Suprapubic skin (tissue), 4 donors: ENCODE measurements around the gene PPIB. TPM values are rescaled to one million over a fixed set of nuclear protein-coding genes. Genes with fewer than 3 reads are reported as not detected.

ENCODE experiments used
- DNase-seq, 2 donors: peaks; one replicate each; pipeline ENCODE4 v3.0.0-alpha.2; 2019; ENCODE audit warnings: low spot score in 2 of 2
- H3K27ac ChIP-seq: fragments of 200-600 bp; sonication (generic); one replicate; pipeline ENCODE4 v1.5.1; 2019
- H3K27me3 ChIP-seq: fragments of 200-600 bp; sonication (generic); one replicate; pipeline ENCODE4 v1.5.1; 2019
- H3K36me3 ChIP-seq: fragments of 200-600 bp; sonication (generic); one replicate; pipeline ENCODE4 v1.5.1; 2019
- H3K4me1 ChIP-seq: fragments of 200-600 bp; sonication (generic); one replicate; pipeline ENCODE4 v1.5.1; 2019
- H3K4me3 ChIP-seq: fragments of 200-600 bp; sonication (generic); one replicate; pipeline ENCODE4 v1.5.1; 2019; ENCODE audit warnings: mild to moderate bottlenecking
- H3K9me3 ChIP-seq: fragments of 200-600 bp; sonication (generic); one replicate; pipeline ENCODE4 v1.5.1; 2019
- EP300 ChIP-seq: sonication (generic); formaldehyde crosslinking; IDR thresholded peaks from one replicate; pipeline ENCODE4 v1.6.1; 2017; ENCODE audit warnings: antibody characterized with exemption
- POLR2A ChIP-seq, 2 donors: fragments of 450-650 bp; IDR thresholded peaks; one replicate each; pipeline ENCODE4 v1.6.1; 2017; ENCODE audit warnings: antibody characterized with exemption in 2 of 2, mild to moderate bottlenecking in 2 of 2, moderate library complexity in 2 of 2
- POLR2AphosphoS5 ChIP-seq, 3 donors: sonication (generic); formaldehyde crosslinking; IDR thresholded peaks; one replicate each; pipeline ENCODE4 v1.6.1; 2017; ENCODE audit warnings: antibody characterized with exemption in 3 of 3
- WGBS: methylation state at CpG from one replicate; pipeline ENCODE4 v1.1.5; 2018; 5-methylcytosine and 5-hydroxymethylcytosine counted together
- total RNA-seq, 4 donors: library from RNA; depleted of rRNA; stranded (reverse); fragments of >200 nt; gene quantifications; one replicate each; pipeline ENCODE4 v1.1.0, GENCODE V29; 2016
- TF ChIP-seq, protein P1 (sequence below), 2 donors: fragments of 200-600 bp in 1 of 2; fragments of 450-650 bp in 1 of 2; sonication (generic) in 1 of 2; IDR thresholded peaks; one replicate each; pipeline ENCODE4 v1.5.1; 2016 to 2019; ENCODE audit warnings: antibody characterized with exemption in 2 of 2, mild to moderate bottlenecking in 1 of 2, moderate library complexity in 1 of 2

Gene PPIB
- total RNA-seq, 4 donors from 2014 or later: 124 to 248 (median 180) TPM

DNA sequence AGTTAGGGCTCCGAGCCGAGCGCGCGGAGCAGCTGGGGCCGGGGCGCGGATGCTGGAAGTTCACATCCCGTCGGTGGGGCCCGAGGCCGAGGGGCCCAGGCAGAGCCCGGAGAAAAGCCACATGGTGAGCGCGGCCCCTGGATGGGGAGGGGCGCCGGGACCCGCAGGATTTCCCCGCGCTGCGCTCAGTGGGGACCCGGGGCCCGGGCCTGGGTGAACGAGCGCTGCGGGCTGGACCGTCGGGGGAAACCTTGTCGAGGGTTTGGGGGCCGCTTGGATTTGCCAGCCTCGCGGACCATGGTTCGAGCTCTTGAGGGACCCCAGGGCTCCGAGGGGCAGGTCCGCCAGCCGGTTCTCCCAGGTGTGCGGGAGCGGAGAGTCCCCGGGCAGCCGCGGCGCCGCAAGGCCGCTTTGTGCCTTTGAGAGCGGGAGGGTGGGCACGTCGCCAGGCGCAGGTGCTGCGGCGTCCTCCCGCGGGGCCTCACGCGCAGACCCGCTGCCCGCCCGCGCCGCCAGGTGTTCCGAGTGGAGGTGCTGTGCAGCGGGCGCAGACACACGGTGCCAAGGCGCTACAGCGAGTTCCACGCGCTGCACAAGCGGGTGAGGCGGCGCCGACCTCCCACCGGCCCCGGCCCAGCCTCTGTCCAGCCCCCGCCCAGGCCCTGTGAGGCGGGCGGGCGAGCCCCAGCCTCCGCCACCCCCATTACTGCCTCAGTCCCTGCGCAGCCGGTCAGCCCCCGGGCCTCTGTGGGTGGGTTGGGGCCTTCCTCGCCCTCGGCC is 10.9 kb downstream of the PPIB start, which contains the start of gene SNX22:
Gene SNX22 (plus strand): TSS at position 5 of the 780 bp plus-strand sequence. CDS start 45 bp downstream, at position 50.
- H3K4me1 ChIP-seq: peaks cover 28% of the 10 kb centered on the region
- no peaks in the 10 kb centered on the region for H3K9me3 ChIP-seq
- H3K36me3 ChIP-seq: peaks cover 28% of the 10 kb centered on the region
- peaks cover 20% of the 10 kb centered on the region for H3K27me3 ChIP-seq
- TF ChIP-seq POLR2AphosphoS5 (IDR thresholded peaks at IDR 0.05) (no peak), EP300 (no peak)
- TF ChIP-seq, protein P1, sequence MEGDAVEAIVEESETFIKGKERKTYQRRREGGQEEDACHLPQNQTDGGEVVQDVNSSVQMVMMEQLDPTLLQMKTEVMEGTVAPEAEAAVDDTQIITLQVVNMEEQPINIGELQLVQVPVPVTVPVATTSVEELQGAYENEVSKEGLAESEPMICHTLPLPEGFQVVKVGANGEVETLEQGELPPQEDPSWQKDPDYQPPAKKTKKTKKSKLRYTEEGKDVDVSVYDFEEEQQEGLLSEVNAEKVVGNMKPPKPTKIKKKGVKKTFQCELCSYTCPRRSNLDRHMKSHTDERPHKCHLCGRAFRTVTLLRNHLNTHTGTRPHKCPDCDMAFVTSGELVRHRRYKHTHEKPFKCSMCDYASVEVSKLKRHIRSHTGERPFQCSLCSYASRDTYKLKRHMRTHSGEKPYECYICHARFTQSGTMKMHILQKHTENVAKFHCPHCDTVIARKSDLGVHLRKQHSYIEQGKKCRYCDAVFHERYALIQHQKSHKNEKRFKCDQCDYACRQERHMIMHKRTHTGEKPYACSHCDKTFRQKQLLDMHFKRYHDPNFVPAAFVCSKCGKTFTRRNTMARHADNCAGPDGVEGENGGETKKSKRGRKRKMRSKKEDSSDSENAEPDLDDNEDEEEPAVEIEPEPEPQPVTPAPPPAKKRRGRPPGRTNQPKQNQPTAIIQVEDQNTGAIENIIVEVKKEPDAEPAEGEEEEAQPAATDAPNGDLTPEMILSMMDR (IDR thresholded peaks at IDR 0.05): no peak
- DNase-seq: peak in 1 of 2 donors; percentile 79
- WGBS: no CpG with 5 or more reads among the region's 83 CpGs
- peak within 1 kb of the TSS; percentile 57 for H3K4me3 ChIP-seq
- H3K27ac ChIP-seq: no peak within 1 kb of the TSS

DNA sequence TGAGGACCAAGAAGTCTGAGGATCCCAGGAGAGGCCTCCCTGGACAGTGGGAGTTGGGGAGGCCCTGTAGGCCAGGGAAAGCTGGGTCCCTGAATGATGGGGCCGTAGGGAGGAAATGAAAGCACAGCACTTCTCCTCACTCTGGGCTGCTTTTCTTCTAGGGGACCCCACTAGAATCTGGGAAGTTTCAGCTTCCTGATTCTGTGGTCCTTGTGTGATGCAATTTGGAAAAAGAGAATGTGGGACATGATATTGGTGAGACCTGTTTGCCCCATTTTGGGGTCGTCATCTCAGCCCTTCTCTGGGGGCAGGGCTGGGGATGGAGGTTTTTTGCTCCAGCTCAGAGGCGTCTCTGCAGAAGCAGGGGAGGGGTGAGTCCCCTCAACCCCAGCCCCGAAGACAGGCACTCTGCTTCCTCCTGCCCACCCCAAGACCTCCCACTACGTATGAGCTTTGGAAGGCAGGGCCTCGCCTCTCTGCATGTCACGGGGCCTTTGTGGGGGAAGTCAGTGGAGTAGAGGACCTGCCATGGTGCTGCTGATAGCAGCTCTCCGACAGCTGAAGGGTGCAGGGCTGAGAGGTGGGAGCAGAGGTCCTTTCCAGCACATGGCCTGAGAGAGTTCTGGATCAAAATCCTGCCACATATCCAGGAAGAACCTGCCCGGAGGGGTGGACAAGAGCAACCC is 12.8 kb downstream of the PPIB start:
- H3K4me3 ChIP-seq: no peak overlapping the region
- H3K36me3 ChIP-seq: peaks cover 9% of the 10 kb centered on the region
- WGBS: 67% methylated on average over 9 of the region's 9 CpGs
- H3K9me3 ChIP-seq: no peaks in the 10 kb centered on the region
- H3K27me3 ChIP-seq: peaks cover 20% of the 10 kb centered on the region
- TF ChIP-seq POLR2A (IDR thresholded peaks at IDR 0.05): no peak
- TF ChIP-seq POLR2AphosphoS5 (IDR thresholded peaks at IDR 0.05): no peak
- no peak for TF ChIP-seq EP300
- TF ChIP-seq, protein P1 (IDR thresholded peaks at IDR 0.05): no peak
- no peak for DNase-seq
- peaks cover 28% of the 10 kb centered on the region for H3K4me1 ChIP-seq
- no peak overlapping the region for H3K27ac ChIP-seq

DNA sequence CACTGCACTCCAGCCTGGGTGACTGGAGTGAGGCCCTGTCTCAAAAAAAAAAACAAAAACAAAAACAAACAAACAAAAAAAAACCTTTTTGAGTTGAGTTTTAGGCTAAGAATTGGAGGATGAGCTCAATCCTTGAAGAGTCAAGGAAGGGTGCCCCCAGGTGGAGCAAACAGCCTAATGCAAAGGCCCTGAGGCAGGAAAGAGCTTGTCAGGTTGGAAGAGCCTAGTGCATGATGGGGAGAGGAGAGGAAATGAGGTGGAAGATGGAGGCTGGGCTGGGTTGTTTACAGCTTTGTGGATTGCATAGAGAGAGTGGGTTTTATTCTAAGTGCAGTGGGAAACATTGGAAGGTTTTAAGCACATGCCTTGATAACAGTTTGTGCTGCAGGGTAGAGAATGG is 13.4 kb downstream of the PPIB start:
- TF ChIP-seq EP300: no peak
- no peak for TF ChIP-seq POLR2AphosphoS5 (IDR thresholded peaks at IDR 0.05)
- TF ChIP-seq POLR2A (IDR thresholded peaks at IDR 0.05): no peak
- TF ChIP-seq, protein P1 (IDR thresholded peaks at IDR 0.05): no peak
- peaks cover 9% of the 10 kb centered on the region for H3K36me3 ChIP-seq
- H3K9me3 ChIP-seq: no peaks in the 10 kb centered on the region
- no peak for DNase-seq
- peaks cover 28% of the 10 kb centered on the region for H3K4me1 ChIP-seq
- no peak overlapping the region for H3K4me3 ChIP-seq
- peaks cover 20% of the 10 kb centered on the region for H3K27me3 ChIP-seq
- H3K27ac ChIP-seq: no peak overlapping the region

DNA sequence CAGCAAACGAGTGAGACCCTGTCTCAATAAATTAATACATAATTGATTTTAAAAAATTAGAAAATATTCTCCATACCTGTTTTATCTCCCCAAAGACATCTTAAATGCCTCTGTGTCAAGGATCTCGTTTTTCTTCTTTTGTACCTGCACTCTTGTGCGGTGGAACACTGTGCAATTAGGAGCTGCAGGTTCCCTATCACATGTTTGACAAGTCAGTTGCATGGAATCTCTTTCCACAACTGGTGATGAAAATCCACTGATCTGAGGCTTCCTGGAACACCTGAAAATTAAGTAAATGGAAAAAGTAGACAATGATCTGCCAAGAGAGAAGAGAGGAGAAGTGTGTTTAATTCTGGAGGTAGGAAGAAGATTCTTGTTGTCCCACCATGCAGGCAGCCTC is 14.2 kb downstream of the PPIB start:
- Histone ChIP-seq H3K27ac (no peak overlapping the region), H3K4me3 (no peak overlapping the region), H3K36me3 (peaks cover 12% of the 10 kb centered on the region), H3K27me3 (peaks cover 20% of the 10 kb centered on the region), H3K4me1 (peaks cover 26% of the 10 kb centered on the region), H3K9me3 (no peaks in the 10 kb centered on the region)
- no peak for DNase-seq
- WGBS: 66% methylated on average over 3 of the region's 3 CpGs
- no peak for TF ChIP-seq EP300
- TF ChIP-seq, protein P1 (IDR thresholded peaks at IDR 0.05): no peak
- no peak for TF ChIP-seq POLR2A (IDR thresholded peaks at IDR 0.05)
- TF ChIP-seq POLR2AphosphoS5 (IDR thresholded peaks at IDR 0.05): no peak

DNA sequence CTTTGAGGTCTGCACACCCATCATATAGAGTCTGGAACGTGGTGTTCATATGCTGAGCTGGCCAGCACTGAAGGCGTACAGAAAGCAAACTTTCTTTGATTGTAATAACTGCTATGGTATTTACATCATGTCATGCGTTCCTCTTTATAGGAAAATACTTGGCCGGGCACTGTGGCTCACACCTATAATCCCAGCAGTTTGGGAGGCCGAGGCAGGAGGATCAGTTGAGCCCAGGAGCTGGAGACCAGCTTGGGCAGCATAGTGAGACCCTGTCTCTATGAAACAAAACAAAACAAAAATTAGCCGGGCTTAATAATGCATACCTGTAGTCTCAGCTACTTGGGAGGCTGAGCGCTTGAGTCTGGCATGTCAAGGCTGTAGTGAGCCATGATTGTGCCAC is 14.7 kb downstream of the PPIB start:
- no peaks in the 10 kb centered on the region for H3K9me3 ChIP-seq
- H3K27ac ChIP-seq: no peak overlapping the region
- DNase-seq: peak in 1 of 2 donors; percentile 40
- no peak for TF ChIP-seq EP300
- no peak for TF ChIP-seq POLR2AphosphoS5 (IDR thresholded peaks at IDR 0.05)
- peaks cover 20% of the 10 kb centered on the region for H3K27me3 ChIP-seq
- H3K4me3 ChIP-seq: no peak overlapping the region
- 77% methylated on average over 7 of the region's 7 CpGs for WGBS
- peaks cover 16% of the 10 kb centered on the region for H3K36me3 ChIP-seq
- H3K4me1 ChIP-seq: peaks cover 22% of the 10 kb centered on the region
